ENCODE measurements around the gene PTPRT. TPM values are rescaled to one million over a fixed set of nuclear protein-coding genes. Genes with fewer than 3 reads are reported as not detected.

PTPRT gene
- total RNA-seq, 1 donor from 2014 or later, result not detected

- H3K4me3 Mint-ChIP-seq (ENCODE audit: unreplicated experiment), result no peak overlapping the region
- no peaks in the 10 kb centered on the region for H3K36me3 Mint-ChIP-seq (ENCODE audit: low read depth)
- no peak for DNase-seq (ENCODE audit: low spot score)
- peak; percentile 21 for TF ChIP-seq CTCF (IDR thresholded peaks at IDR 0.05)
- H3K27ac Mint-ChIP-seq (ENCODE audit: unreplicated experiment), result no peak overlapping the region
- H3K27me3 Mint-ChIP-seq (ENCODE audit: low read depth), result peaks cover 3% of the 10 kb centered on the region
- no peaks in the 10 kb centered on the region for H3K4me1 Mint-ChIP-seq (ENCODE audit: low read depth)
- peaks cover 2% of the 10 kb centered on the region for H3K9me3 Mint-ChIP-seq (ENCODE audit: low read depth)
Measured at GRCh38 chr20:42483730-42484303, 705.9 kb downstream of the PTPRT start.

DNA sequence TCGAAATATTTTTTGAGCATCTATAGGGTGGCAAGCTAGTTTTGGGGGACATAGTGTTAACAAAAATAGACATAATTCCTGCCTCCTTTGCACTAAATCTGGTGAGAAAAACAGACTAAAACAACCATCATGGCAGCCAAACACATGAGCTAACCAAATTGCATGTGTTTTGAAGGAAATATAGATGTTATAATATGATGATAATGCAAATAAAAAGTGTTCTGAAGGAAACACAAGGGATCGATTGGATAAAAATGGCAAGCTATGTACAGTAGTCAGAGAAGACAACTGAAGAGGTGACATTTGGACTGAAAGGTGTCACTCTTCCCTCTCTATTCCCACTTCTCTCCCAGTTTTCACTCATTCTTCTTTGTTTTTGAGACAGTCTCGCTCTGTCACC is 706.9 kb downstream of the PTPRT start:
- no peak overlapping the region for H3K27ac Mint-ChIP-seq (ENCODE audit: unreplicated experiment)
- H3K27me3 Mint-ChIP-seq (ENCODE audit: low read depth), result peaks cover 3% of the 10 kb centered on the region
- H3K4me3 Mint-ChIP-seq (ENCODE audit: unreplicated experiment), result no peak overlapping the region
- no peaks in the 10 kb centered on the region for H3K4me1 Mint-ChIP-seq (ENCODE audit: low read depth)
- H3K36me3 Mint-ChIP-seq (ENCODE audit: low read depth), result no peaks in the 10 kb centered on the region
- peaks cover 2% of the 10 kb centered on the region for H3K9me3 Mint-ChIP-seq (ENCODE audit: low read depth)
- no peak for DNase-seq (ENCODE audit: low spot score)
- no peak for TF ChIP-seq CTCF (IDR thresholded peaks at IDR 0.05)

- Mint-ChIP-seq H3K27me3 (ENCODE audit: low read depth) (no peaks in the 10 kb centered on the region), H3K36me3 (ENCODE audit: low read depth) (no peaks in the 10 kb centered on the region), H3K27ac (ENCODE audit: unreplicated experiment) (no peak overlapping the region), H3K4me3 (ENCODE audit: unreplicated experiment) (no peak overlapping the region), H3K9me3 (ENCODE audit: low read depth) (peaks cover 2% of the 10 kb centered on the region), H3K4me1 (ENCODE audit: low read depth) (no peaks in the 10 kb centered on the region)
- no peak for DNase-seq (ENCODE audit: low spot score)
- TF ChIP-seq CTCF (IDR thresholded peaks at IDR 0.05), result no peak
Measured at GRCh38 chr20:42475773-42476172, 713.9 kb downstream of the PTPRT start.

- Mint-ChIP-seq H3K27ac (ENCODE audit: unreplicated experiment) (no peak overlapping the region), H3K4me3 (ENCODE audit: unreplicated experiment) (no peak overlapping the region), H3K9me3 (ENCODE audit: low read depth) (peaks cover 6% of the 10 kb centered on the region), H3K27me3 (ENCODE audit: low read depth) (no peaks in the 10 kb centered on the region), H3K36me3 (ENCODE audit: low read depth) (no peaks in the 10 kb centered on the region), H3K4me1 (ENCODE audit: low read depth) (no peaks in the 10 kb centered on the region)
- DNase-seq (ENCODE audit: low spot score), result no peak
- TF ChIP-seq CTCF (IDR thresholded peaks at IDR 0.05), result no peak
Measured at GRCh38 chr20:42474646-42475045, 715.1 kb downstream of the PTPRT start.

GRCh38 chr20:42472198-42472597 is 717.5 kb downstream of the PTPRT start:
- Mint-ChIP-seq H3K4me3 (ENCODE audit: unreplicated experiment) (no peak overlapping the region), H3K9me3 (ENCODE audit: low read depth) (peaks cover 9% of the 10 kb centered on the region)
- no peak for DNase-seq (ENCODE audit: low spot score)

More at GRCh38 chr20:42472198-42472597, 717.5 kb downstream of the PTPRT start:
- no peak for TF ChIP-seq CTCF (IDR thresholded peaks at IDR 0.05)
- H3K27ac Mint-ChIP-seq (ENCODE audit: unreplicated experiment), result no peak overlapping the region
- H3K27me3 Mint-ChIP-seq (ENCODE audit: low read depth), result no peaks in the 10 kb centered on the region
- H3K36me3 Mint-ChIP-seq (ENCODE audit: low read depth), result no peaks in the 10 kb centered on the region
- no peaks in the 10 kb centered on the region for H3K4me1 Mint-ChIP-seq (ENCODE audit: low read depth)

All from chondrocyte (in vitro differentiated cells).